Thyroid gland (tissue), 4 donors: Measurements from ENCODE around the gene SAT1.

Experiments used
- POLR2A ChIP-seq, 2 donors: fragments of 450-650 bp; IDR thresholded peaks; one replicate each; pipeline ENCODE4 v1.6.1; 2017; ENCODE audit warnings: antibody characterized with exemption in 2 of 2, mild to moderate bottlenecking in 2 of 2, moderate library complexity in 1 of 2
- TF ChIP-seq, protein P1 (sequence below), 6 experiments: fragments of 200-600 bp in 3 of 6; fragments of 450-650 bp in 3 of 6; sonication (generic) in 3 of 6; IDR thresholded peaks; one replicate each; pipeline ENCODE4 v1.5.1; 2016 to 2019; ENCODE audit warnings: antibody characterized with exemption in 6 of 6, mild to moderate bottlenecking in 2 of 6, inconsistent platforms in 1 of 6, moderate library complexity in 1 of 6

DNA sequence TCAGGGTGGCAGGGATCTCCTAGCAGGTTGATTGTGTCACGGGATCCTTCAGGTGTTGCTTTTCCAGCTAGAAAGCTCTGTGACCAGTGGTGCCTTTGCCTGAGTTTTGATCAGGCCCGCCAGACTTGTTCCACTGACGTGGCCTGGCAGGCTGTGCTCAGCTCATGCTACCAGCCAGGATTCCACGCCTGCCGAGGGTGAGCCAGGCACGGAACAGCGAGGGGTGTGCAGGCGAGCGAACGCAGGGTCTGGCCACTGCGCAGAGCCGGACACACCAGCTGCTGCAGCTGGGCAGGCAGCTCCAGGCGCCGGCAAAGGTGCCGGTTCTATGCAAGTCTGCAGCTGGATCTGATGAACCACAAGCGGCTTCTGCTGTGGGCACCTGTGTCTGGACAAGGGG is 17.1 kb upstream of the SAT1 start:
- TF ChIP-seq, protein P1, sequence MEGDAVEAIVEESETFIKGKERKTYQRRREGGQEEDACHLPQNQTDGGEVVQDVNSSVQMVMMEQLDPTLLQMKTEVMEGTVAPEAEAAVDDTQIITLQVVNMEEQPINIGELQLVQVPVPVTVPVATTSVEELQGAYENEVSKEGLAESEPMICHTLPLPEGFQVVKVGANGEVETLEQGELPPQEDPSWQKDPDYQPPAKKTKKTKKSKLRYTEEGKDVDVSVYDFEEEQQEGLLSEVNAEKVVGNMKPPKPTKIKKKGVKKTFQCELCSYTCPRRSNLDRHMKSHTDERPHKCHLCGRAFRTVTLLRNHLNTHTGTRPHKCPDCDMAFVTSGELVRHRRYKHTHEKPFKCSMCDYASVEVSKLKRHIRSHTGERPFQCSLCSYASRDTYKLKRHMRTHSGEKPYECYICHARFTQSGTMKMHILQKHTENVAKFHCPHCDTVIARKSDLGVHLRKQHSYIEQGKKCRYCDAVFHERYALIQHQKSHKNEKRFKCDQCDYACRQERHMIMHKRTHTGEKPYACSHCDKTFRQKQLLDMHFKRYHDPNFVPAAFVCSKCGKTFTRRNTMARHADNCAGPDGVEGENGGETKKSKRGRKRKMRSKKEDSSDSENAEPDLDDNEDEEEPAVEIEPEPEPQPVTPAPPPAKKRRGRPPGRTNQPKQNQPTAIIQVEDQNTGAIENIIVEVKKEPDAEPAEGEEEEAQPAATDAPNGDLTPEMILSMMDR (IDR thresholded peaks at IDR 0.05): no peak
- TF ChIP-seq POLR2A (IDR thresholded peaks at IDR 0.05): no peak
